Globus pallidus (tissue), 1 donor: ENCODE results near the gene EPN2.
A peak's percentile ranks its signal among the peaks of the same experiment; 100 is the strongest.

Source experiments
- DNase-seq: peaks from one replicate; pipeline ENCODE4 v3.0.0-alpha.2; 2015; ENCODE audit warnings: low spot score

Gene EPN2

GRCh38 chr17:19381741-19382444 is 144.7 kb downstream of the EPN2 start:
- no peak for DNase-seq

DNA sequence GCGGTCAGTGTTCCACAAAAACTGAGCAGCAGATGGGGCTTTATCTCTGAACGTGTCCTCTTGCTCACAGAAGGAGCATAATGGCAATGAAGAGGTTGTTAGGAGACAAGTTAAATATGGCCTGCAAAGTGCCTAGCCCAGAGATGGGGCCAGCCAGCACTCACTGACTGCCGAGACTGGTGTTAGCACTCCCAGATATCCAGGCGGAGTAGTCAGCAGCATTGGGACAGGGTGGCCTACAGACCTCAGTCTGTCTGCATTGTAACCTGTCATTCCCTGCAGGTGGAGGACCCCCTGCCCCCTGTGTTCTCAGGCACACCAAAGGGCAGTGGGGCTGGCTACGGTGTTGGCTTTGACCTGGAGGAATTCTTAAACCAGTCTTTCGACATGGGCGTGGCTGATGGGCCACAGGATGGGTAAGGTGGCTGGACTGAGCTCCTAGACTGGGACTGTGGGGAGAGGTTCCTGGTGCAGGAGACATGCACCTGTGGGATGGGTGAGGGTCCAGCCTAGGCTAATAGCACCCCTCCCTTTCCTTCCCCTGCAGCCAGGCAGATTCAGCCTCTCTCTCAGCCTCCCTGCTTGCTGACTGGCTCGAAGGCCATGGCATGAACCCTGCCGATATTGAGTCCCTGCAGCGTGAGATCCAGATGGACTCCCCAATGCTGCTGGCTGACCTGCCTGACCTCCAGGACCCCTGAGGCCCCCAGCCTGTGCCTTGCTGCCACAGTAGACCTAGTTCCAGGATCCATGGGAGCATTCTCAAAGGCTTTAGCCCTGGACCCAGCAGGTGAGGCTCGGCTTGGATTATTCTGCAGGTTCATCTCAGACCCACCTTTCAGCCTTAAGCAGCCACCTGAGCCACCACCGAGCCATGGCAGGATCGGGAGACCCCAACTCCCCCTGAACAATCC is 145.6 kb downstream of the EPN2 start:
- DNase-seq, result no peak

GRCh38 chr17:19383681-19384470 is 146.7 kb downstream of the EPN2 start:
- DNase-seq, result no peak

- DNase-seq, result peak; percentile 94
Observed at GRCh38 chr17:19384723-19385391, 147.7 kb downstream of the EPN2 start.

DNA sequence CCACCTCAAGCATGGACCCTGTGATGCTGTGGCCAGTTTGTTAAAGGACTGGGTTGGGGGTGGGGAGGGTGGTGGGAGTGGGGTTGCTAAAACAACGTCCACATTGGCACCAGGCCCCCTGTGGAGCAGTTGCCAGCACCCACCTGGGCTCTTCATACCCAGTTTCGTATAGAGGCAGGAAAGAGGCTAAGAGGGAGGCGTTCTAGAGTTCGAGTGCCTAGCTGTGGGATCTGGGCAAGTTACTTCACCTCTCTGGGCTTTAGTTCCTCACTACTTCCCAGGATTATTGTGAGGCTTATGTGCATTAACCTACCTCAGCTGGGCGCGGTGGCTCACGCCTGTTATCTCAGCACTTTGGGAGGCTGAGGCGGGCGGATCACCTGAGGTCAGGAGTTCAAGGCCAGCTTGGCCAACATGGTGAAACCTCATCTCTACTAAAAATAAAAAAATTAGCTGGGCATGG is 148.4 kb downstream of the EPN2 start:
- DNase-seq, result no peak
